ENCODE results near the gene ABCF2. TPM values are rescaled to one million over a fixed set of nuclear protein-coding genes. Genes with fewer than 3 reads are reported as not detected.

ABCF2 gene
- total and polyA plus RNA-seq, 2 of the 4 experiments (the other 2 are of a cell fraction), result 46.2 to 103 TPM

DNA sequence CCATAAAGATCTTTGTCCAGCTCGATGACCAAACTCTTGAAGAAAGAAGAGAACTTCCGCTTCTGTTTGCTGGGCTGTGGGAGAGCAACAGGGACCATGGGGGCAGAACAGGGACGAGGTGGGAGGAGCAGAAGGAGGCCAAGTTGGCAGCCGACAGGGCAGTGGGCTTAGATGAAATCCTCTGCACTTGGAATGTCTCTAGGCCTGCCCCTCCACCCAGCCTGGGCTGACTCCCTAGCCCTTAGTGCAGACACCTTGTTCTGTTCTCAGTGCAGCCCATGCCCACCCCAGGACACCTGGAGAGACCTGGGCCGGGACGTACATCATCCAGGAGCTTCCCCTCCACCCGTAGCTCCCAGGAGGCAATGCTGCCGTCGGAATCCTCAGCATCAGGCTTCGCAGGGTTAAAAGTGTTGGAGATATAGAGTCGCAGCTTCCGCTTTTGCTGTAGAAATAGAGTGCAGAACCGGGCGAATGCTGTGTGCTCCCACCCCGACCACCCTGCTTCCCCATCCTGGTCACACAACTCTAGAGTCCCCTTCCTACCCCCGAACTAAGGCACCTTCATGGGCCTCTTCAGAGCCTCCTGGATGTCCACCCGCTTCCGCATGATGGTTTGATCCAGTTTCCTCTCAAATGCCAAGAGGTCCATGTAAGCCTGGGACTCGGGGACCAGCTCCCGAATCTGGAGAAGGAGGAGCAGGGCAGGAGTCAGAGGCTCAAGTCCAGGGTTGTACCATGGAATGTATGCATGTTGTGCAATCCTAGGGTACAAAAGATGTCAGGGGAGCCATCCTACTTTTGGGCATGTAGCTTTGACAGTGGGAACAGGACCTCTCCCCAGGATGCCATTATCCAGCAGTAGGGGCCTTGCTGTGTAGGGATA, 15.4 kb upstream of the ABCF2 start:
- peaks cover 22% of the 10 kb centered on the region; the same call in 1 of the 2 replicates for H3K4me1 ChIP-seq (ENCODE audit: control insufficient read depth, insufficient read depth, low read length)
- no peak overlapping the region for H2BK15ac ChIP-seq (ENCODE audit: low read depth, low read length)
- no peak overlapping the region; the same call in 1 of the 2 replicates for H4K91ac ChIP-seq (ENCODE audit: insufficient read depth, low read depth, low read length)
- no peaks in the 10 kb centered on the region for H3K9me3 ChIP-seq (ENCODE audit: control insufficient read depth, insufficient read depth, low read length)
- dilution Hi-C loops (cut with HindIII; ENCODE audit: low sequenced_read_pairs, unreplicated experiment), result no loop called here
- no TSS peak for BruUV-seq (replicated peaks)
- H3K36me3 ChIP-seq (ENCODE audit: control insufficient read depth, insufficient read depth, low read length), result peaks cover 53% of the 10 kb centered on the region
- no peak overlapping the region for H2AK5ac ChIP-seq (ENCODE audit: low read depth, low read length)
- H3K9me1 ChIP-seq (ENCODE audit: insufficient read depth, low read length), result peaks cover 4% of the 10 kb centered on the region; the same call in 1 of the 2 replicates
- H3K27ac ChIP-seq (ENCODE audit: insufficient read depth, low read length), result no peak overlapping the region
- ChIA-PET CTCF (interaction anchor here (1.2 kb wide), 1 partner anchor 119 kb away, joined by 3 read pairs; no protein-coding TSS in a partner anchor), POLR2A (ENCODE audit: unreplicated experiment) (interaction anchor here (0.6 kb wide), 1 partner anchor 78 kb away, joined by 4 read pairs; no protein-coding TSS in a partner anchor)
- peak overlapping the region; percentile 46; the same call in 1 of the 2 replicates for H3K23ac ChIP-seq (ENCODE audit: low read depth, low read length)
- ATAC-seq (ENCODE audit: low read depth), result no peak
- H2AFZ ChIP-seq (replicated peaks; ENCODE audit: low read length, poor library complexity), result no peak overlapping the region
- DNase-seq, result no peak
- peak overlapping the region; percentile 58 for H2AK9ac ChIP-seq (replicated peaks; ENCODE audit: low read depth, low read length, poor library complexity)
- no peak overlapping the region for H3K4me2 ChIP-seq (ENCODE audit: low read depth, low read length)
- no peak overlapping the region for H2BK120ac ChIP-seq (ENCODE audit: low read depth, low read length)
- intact Hi-C loops (cut with micrococcal nuclease), result no loop called here
- no peak overlapping the region for H2BK20ac ChIP-seq (ENCODE audit: low read depth, low read length)
- no peak overlapping the region for H3K4ac ChIP-seq (ENCODE audit: low read depth, low read length)
- in situ Hi-C loops (cut with MboI; ENCODE audit: low sequenced_read_pairs), result no loop called here
- H4K20me1 ChIP-seq (ENCODE audit: insufficient read depth, low read length), result peaks cover 51% of the 10 kb centered on the region
- no peak overlapping the region for H3K9ac ChIP-seq (ENCODE audit: low read depth, low read length)
- H3K18ac ChIP-seq (ENCODE audit: low read depth, low read length), result no peak overlapping the region
- TF ChIP-seq RFX5 (IDR thresholded peaks at IDR 0.05; ENCODE audit: low read depth, low read length) (no peak), MXI1 (IDR thresholded peaks at IDR 0.05; ENCODE audit: borderline replicate concordance, low read depth, low read length) (no peak), RCOR1 (IDR thresholded peaks at IDR 0.05; ENCODE audit: insufficient replicate concordance, low read length) (no peak), CEBPB (IDR thresholded peaks at IDR 0.05; ENCODE audit: low read depth, low read length) (peak; percentile 80)
- WGBS, 2 experiments (ENCODE audit: extremely low coverage in 2 of 2, insufficient read length in 1 of 2), result 93% methylated on average over 3 of the region's 20 CpGs; no CpG with 5 or more reads in 1 of the 2 experiments
- no peak overlapping the region for H3K14ac ChIP-seq (replicated peaks; ENCODE audit: low read depth, low read length)
- no peak overlapping the region for H3K4me3 ChIP-seq (ENCODE audit: insufficient read depth, low read depth, low read length)
- H4K8ac ChIP-seq (ENCODE audit: low read depth in 2 of 2, low read length in 2 of 2), result no peak overlapping the region
- H3K79me1 ChIP-seq (ENCODE audit: low read depth in 1 of 2, low read length in 2 of 2), result peaks cover 8 to 86% of the 10 kb centered on the region in 2 experiments
- no peak overlapping the region for H3K56ac ChIP-seq (ENCODE audit: extremely low read depth, insufficient read depth, low read length)
- no peak overlapping the region for H4K5ac ChIP-seq (ENCODE audit: low read depth, low read length)
- no peak overlapping the region for H2BK5ac ChIP-seq (ENCODE audit: low read depth, low read length, poor library complexity, severe bottlenecking)
- H3K27me3 ChIP-seq (ENCODE audit: control insufficient read depth, insufficient read depth, low read length), result no peaks in the 10 kb centered on the region

All from IMR-90 (cell line).